Right lobe of liver (tissue), 4 donors: ENCODE results near the gene NPEPL1.

Experiments used
- CTCF ChIP-seq, 4 donors: fragments of 200-600 bp in 3 of 4; fragments of 450-650 bp in 1 of 4; IDR thresholded peaks; one replicate each; pipeline versions ENCODE4 v1.5.1 to v1.8.0; 2016 to 2022; ENCODE audit warnings: antibody characterized with exemption in 4 of 4, mild to moderate bottlenecking in 2 of 4
- POLR2A ChIP-seq: fragments of 450-650 bp; IDR thresholded peaks from one replicate; pipeline ENCODE4 v1.6.1; 2017; ENCODE audit warnings: antibody characterized with exemption, mild to moderate bottlenecking
- donor health status: DM: no; HTN: no; CAD: no.
- donor health status: DM: no; HTN: no; CAD: no.
- donor health status: DM: no; HTN: yes; CAD: no.

DNA sequence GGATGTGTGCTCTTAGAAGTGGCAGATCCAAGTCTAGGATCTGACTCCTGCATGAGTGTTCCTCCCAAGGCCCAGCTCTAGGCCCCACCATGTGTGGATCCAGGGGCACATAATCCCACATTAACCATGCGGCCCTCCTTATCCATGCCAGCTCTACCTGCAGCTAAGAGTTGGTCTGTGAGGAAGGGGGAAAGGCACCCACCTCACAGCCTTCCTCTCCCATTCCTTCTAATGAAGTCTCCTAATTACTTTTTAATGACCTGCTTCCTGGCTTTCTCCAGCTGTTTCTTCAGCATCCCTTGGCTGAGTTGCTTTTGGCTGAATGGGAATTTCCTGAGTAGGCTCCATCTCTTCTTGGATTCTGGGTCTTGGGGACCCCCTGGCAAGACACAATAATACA lies 52.2 kb downstream of the NPEPL1 start:
- no peak for TF ChIP-seq CTCF (IDR thresholded peaks at IDR 0.05)
- no peak for TF ChIP-seq POLR2A
